CD4-positive, alpha-beta T cell treated with Interleukin-10 for 1 hour (primary cell): ENCODE data around the gene ZNF423.

ENCODE experiments used
- DNase-seq: peaks from one replicate; pipeline ENCODE4 v3.0.0-alpha.2; 2020

The ZNF423 gene

DNA sequence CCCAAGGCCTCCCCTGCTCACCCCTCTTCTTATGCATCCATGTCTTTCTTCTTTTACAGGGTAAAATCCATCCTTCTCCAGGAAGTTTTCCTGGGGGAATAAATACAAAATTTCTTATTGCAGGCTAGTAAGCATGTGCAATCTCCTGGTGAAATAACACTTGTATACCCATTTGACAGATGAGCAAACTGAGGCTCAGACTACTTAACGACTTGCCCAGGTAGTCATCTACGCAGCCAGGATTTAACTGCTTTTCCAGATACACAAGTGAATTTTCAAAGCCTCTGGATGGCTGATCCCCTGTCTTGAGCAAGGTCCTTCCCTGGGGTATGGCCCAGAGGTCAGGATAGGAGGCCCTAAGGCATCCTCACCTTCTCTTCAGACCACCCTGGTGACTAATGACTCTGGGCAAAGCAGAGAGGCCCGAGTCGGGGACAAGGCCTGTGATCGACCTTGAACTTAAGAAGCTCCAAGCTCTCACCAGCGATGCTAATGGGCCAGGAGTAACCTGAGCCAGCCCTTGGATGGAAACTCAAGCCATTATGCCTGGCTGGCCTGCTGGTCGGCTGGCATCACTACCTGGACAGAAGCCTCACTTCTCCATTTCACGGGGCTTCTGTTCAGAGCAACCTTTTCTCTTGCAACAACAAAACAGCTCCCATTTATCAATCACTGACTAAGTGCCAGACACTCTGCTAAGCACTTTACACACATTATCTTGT lies 33.1 kb downstream of the ZNF423 start:
- no peak for DNase-seq

DNA sequence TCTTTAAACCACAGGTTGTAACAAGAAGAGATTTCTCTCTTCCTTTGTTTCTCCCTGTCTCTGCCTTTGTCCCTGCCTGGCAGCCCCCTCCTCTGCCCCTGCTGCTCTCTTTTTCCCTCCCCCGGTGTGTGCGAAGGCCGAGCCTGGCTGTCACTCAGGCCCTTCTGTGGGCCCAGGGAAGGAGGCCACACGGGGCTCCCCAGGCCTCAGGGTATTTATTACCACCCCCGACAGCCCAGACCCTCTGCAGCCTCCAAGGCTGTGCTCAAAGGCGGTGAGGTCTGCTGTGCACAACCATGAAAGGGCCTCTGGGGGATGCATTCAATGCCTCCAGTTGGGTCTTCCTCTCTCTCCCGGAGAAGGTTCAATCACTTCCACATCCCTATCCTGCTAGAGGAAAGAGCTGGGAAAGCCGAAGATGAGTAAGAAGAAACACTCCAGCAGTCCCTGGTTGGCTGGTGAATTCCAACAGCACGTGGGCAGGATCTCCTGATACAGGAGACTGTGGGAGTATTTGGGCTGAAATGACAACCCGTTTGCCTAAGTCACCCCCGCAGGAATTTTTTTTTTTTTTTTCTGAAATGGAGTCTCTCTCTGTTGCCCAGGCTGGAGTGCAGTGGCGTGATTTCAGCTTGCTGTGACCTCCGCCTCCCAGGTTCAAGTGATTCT lies 34.2 kb downstream of the ZNF423 start:
- DNase-seq = no peak

GRCh38 chr16:49821156-49821555 lies 34.8 kb downstream of the ZNF423 start:
- DNase-seq = no peak

DNA sequence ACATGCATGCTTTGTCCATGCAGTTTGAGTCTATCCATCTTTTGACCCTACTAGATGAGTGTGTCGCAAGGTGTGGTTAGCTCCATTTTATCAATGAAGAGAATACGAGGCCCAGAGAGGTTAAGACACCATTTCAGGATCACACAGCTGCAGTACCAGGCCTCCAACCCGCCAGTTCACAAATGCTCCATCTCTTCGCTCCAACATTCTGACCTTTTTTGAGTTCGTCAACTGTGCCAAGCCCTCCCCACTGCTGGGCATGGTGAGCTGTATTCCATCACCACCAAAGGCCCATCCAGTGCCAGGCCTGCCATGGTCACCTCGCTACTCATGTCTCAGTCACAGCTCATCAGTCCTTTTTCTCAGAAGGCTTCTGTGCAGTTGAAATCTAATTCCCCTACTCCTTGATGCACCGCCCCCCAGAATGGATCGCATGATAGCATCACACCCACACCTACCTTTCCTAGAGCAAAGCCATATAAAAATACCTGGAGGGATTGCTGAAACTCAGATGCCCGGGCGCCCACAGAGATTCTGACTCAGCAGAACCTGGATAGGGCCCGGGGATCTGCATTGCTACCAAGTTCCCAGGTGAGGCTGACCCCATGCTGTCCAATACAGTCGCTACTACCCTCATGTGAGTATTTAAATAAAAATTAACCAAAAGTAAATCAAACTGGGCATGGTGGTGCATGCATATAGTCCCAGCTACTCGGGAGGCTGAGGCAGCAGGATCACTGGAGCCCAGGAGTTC lies 38.0 kb downstream of the ZNF423 start:
- no peak for DNase-seq

DNA sequence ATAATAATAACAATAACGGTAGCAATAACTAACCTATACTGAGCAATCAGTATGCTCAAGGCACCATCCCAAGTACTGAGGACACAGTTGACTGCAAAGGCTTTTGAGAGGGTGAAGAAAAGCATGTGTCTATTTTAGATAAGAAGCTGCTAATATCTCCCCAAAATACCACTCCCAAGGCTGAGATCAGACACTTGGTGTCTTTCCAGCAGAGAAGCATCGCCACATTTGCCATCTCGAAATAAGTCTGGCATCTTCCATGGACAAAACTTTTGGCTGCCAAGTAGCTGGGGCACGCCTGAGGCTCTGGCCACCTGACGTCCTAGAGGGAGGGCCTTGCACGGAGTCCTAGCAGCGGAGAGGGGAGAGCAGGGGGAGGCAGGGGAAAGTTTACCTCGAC lies 39.0 kb downstream of the ZNF423 start:
- DNase-seq = no peak

DNA sequence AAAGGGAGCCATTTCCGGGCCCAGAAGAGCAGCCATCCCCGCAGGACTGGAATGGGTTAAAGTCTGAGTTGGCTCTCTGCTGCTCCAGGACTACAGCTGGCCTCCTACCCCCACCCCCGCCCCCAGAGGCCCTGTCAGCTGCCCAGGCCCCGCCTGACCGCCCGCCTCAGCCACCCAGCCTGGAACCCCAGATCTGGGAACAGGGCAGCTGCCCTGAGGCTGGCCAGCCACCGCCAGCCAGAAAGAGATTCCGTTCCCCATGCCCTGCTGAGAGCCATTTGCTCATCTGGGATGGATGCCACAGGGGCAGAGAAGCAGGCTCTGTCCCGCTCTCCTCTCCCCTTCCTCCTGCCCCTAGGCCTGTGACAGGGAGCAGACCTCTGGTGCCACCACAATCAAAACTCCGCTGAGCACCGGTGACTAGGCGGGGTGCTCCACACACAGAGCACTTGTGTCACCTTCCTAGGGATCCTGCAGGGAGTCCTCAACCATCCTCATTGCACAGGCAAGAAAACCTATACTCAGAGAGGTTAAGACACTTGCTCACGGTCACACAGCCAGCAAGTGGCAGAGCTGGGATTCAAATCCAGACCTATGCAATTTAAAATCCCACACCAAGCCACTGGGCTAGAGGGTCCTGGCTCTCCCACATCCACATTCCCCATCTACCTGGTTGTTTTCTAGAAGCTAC lies 44.1 kb downstream of the ZNF423 start:
- no peak for DNase-seq

DNA sequence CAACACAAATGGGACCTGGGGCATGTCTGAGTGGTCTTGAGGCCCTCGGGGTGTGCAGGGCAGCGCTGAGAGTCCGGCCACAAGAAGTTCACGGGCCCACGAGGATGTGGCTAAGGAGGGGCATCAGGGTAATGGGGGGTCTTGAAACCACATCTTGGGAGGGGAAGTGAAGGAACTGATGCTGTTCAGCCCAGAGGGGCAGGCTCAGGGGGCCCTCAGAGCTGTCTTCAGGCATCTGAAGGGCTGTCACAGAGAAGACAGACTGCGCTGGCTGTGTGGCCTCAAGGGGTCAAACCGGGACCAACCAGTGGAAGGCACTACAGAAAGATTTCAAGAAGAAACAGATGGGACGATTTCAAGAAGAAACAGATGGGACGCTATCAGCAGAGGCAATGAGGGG lies 45.1 kb downstream of the ZNF423 start:
- DNase-seq = no peak

GRCh38 chr16:49809561-49809960 lies 46.4 kb downstream of the ZNF423 start:
- DNase-seq = no peak

DNA sequence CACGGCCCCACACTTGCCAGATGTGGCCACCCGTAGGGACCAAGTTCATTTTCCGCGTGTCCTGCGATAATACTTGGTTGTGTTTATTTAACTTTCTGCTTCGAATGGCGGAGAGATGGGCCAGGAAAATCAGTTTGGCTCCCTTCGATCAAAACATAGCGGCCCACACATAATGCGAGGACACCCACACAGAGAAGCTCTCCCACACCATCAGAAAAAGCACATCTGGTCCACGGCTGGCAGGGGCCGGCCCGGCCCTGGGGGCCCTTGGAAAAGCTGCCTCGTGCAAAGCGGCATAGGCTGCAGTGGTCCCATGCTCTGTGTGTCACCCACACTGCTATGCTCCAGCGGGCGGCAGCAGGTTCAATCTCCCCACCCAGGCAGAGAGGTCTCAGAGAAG lies 46.9 kb downstream of the ZNF423 start:
- DNase-seq = no peak

DNA sequence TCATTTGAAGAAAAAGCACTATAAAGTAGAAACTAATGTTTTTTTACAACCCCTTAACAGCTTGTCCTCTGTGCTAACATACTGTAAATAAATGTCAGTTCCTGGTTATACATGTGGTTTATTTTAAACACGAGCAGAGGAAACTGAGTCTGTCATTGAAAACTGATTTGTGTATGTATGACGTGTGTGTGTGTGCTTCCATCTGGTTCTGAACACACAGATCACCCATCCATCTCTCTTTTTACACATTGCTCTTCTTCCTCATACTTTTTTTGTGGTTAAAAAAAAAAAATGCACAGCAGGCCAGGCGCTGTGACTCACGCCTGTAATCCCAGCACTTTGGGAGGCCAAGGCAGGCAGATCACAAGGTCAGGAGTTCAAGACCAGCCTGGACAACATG lies 49.5 kb downstream of the ZNF423 start:
- no peak for DNase-seq

GRCh38 chr16:49801290-49801689 lies 54.6 kb downstream of the ZNF423 start:
- DNase-seq = no peak

- no peak for DNase-seq
Observed at GRCh38 chr16:49800876-49801275, 55.0 kb downstream of the ZNF423 start.

DNA sequence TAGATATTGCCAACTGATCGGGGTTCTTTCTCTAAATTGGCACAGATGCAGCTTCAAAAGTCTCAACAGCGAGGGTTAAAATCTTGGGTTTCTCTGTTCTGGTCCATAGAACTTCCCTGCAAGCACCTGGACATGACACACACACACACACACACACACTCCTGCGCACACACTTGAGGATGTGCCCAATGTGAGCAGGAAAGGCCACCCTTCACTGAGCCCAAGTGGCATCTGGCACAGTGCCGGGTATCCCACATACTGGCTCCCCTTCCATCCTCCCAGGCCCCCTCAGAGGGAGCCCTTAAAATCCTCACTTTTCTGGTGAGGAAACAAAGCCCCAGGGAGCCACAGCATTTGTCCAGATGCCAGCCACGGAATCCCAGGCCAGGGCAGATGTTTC lies 55.5 kb downstream of the ZNF423 start:
- DNase-seq = no peak

- no peak for DNase-seq
Observed at GRCh38 chr16:49799172-49799571, 56.7 kb downstream of the ZNF423 start.

DNA sequence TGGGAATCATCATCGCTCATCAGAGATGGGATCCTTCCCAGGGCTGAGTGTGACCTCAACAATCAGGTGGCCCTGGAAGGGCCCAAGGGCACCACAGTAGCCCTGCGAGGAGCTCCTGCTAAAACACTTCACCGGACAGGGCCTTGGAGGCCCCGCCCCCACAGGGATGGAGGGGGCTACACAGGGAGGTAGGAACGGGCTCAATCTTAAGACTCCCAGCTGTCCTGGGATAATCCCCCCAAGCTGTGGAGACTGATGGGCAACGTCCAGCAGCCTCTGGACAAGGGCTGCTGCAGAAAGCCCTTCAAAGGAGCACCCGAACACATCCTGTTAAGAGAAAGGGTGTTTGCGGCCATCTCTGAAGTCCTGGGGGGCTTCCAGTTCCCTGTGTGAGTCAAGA lies 60.4 kb downstream of the ZNF423 start:
- no peak for DNase-seq

- no peak for DNase-seq
Observed at GRCh38 chr16:49793244-49793643, 62.7 kb downstream of the ZNF423 start.

DNA sequence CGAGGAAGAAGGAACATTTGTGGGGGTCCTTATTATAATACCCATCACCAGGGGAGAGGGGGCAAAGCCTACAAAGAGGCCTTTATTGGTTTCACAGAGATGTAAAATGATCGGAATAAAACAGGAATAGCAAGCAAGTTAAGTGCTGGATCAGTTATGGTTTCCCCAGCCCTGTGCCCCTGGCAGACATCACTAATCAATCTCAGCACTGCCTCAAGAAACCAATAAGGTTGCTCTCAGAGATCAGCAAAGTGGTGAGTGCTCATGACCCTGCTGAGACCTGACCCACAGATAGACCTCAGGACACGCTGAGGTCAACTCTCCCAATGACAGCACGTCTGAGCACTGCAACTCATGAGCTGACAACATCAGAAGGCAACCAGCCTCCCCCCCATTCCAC lies 66.3 kb downstream of the ZNF423 start:
- no peak for DNase-seq

DNA sequence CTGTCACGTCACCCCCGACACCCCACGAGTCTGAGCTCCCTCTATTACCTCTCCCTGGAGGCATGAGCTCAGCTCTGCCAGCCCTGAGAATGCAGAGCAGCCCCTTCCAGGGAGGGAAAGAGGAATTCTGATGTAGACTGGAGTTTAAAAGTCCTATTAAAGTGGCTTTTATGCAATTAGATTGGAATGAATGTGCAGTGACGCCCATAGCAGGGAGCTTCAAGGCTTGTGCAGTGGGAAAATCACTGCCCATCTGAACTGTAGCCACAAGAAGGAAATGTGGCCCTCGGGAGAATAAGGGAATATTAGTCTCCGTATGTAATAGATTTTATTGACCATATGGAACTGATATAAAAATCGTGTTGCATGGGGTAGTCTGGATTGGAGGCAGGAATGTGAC lies 66.9 kb downstream of the ZNF423 start:
- no peak for DNase-seq

- DNase-seq = no peak
Observed at GRCh38 chr16:49788572-49788971, 67.3 kb downstream of the ZNF423 start.

DNA sequence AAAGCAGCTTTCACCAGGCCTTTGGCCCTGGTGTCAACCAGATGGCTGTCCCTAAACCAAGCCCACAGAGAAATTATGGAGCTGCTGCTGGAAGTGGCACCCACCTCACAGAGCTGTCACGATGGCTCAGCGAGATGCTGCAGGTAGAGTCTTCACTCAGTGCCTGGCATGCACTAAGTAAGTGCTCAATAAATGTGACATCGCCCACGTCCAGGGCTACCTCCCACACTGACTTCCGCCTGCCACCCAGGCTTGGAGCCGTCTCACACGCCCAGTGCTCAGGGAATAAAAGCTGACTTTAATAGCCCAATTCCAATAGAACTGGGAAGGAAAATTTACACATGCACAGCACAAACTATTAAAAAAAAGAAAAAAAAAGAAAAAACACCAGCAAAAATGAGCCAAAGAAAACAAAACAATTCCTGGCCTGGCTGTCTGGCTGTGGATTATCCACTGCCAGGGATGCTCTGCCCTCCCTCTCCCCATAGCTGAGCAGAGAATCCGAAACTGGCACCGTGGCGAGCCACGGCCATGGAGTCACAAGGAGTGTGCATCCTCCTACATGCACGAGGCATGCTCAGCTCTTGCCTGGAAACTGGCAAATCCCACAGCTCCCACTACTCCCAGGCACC lies 68.9 kb downstream of the ZNF423 start:
- DNase-seq = no peak

DNA sequence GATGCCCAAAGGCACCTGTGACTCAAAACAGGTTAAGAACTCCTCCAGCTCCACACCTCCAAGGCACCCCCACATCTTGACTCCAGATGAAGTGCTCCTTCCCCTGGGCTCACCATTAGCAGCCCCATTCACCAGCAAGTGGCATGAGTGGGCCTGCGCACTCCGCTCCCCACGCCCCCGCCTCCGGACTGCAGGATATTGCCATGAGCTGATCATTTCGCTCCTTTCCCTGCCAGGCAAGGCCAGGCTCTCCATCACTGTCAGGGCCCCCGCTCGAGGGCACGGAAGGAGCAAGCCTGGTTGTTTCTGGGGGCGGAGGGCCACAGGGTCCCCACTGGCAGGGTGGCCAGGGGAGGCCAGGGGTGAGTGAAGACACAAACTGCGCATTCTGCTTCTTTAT lies 69.9 kb downstream of the ZNF423 start:
- DNase-seq = no peak

GRCh38 chr16:49782405-49782804 lies 73.5 kb downstream of the ZNF423 start:
- no peak for DNase-seq

GRCh38 chr16:49781401-49781800 lies 74.5 kb downstream of the ZNF423 start:
- no peak for DNase-seq
